GM19025 (cell line): ENCODE results near the gene IFITM5.
"Not testable (repeated sequence)": the region's sequence is repeated elsewhere in the genome, so short reads cannot be mapped to it uniquely, and the experiment has no call there.

Experiments
- ATAC-seq: cut with Tn5 transposase; IDR thresholded peaks from one replicate; pipeline ENCODE4 v1.9.1; 2021; ENCODE audit warnings: mild to moderate bottlenecking, low read depth, moderate library complexity; ENCODE audit not compliant: unreplicated experiment

Gene IFITM5

GRCh38 chr11:299081-299891, at the start of gene IFITM5:
TSS of gene IFITM5 (minus strand) at chr11:299526. CDS start at chr11:299490, 36 bp downstream.
- no peak for ATAC-seq

- no peak for ATAC-seq
Observed at GRCh38 chr11:346529-346928, 47.2 kb upstream of the IFITM5 start.

GRCh38 chr11:344836-345578, 45.7 kb upstream of the IFITM5 start:
- no peak for ATAC-seq

GRCh38 chr11:342328-342727, 43.0 kb upstream of the IFITM5 start:
- ATAC-seq = no peak

GRCh38 chr11:340539-341512, 41.5 kb upstream of the IFITM5 start:
- ATAC-seq = no peak

- ATAC-seq = no peak
Observed at GRCh38 chr11:339963-340362, 40.6 kb upstream of the IFITM5 start.

- ATAC-seq = no peak
Observed at GRCh38 chr11:337711-338110, 38.4 kb upstream of the IFITM5 start.

GRCh38 chr11:336659-337198, 37.4 kb upstream of the IFITM5 start:
- no peak for ATAC-seq

GRCh38 chr11:335779-336658, 36.7 kb upstream of the IFITM5 start:
- ATAC-seq = no peak

GRCh38 chr11:334264-334994, 35.1 kb upstream of the IFITM5 start:
- ATAC-seq = no peak

- ATAC-seq = not testable (repeated sequence)
Observed at GRCh38 chr11:333616-334263, 34.4 kb upstream of the IFITM5 start.

GRCh38 chr11:332651-333480, 33.5 kb upstream of the IFITM5 start:
- no peak for ATAC-seq

GRCh38 chr11:331358-332060, 32.2 kb upstream of the IFITM5 start:
- ATAC-seq = no peak

GRCh38 chr11:330694-331357, 31.5 kb upstream of the IFITM5 start:
- no peak for ATAC-seq

GRCh38 chr11:330307-330693, 31.0 kb upstream of the IFITM5 start:
- no peak for ATAC-seq

- ATAC-seq = no peak
Observed at GRCh38 chr11:329886-330253, 30.5 kb upstream of the IFITM5 start.
